Astrocyte of the cerebellum (primary cell): ENCODE results near the gene ARPP21.

Experiments
- DNase-seq: peaks from one replicate; pipeline ENCODE4 v3.0.0-alpha.2; 2011; ENCODE audit warnings: low read depth
- H3K4me3 ChIP-seq: 2 replicates; pipeline ENCODE4 v1.5.1; 2011; ENCODE audit warnings: mild to moderate bottlenecking, low read depth, low read length, moderate library complexity
- in situ Hi-C: cut with HindIII; loops from 2 replicates; pipeline ENCODE4 v1.10.0; 2017; ENCODE audit warnings: low sequenced_read_pairs
- TF ChIP-seq, protein P1 (sequence below): IDR thresholded peaks from 2 replicates; pipeline ENCODE4 v1.5.1; 2012; ENCODE audit warnings: low read length, low read depth, moderate library complexity, mild to moderate bottlenecking; ENCODE audit errors: missing control alignments

Gene ARPP21

GRCh38 chr3:35663471-35663870, 24.1 kb downstream of the ARPP21 start:
- TF ChIP-seq, protein P1, sequence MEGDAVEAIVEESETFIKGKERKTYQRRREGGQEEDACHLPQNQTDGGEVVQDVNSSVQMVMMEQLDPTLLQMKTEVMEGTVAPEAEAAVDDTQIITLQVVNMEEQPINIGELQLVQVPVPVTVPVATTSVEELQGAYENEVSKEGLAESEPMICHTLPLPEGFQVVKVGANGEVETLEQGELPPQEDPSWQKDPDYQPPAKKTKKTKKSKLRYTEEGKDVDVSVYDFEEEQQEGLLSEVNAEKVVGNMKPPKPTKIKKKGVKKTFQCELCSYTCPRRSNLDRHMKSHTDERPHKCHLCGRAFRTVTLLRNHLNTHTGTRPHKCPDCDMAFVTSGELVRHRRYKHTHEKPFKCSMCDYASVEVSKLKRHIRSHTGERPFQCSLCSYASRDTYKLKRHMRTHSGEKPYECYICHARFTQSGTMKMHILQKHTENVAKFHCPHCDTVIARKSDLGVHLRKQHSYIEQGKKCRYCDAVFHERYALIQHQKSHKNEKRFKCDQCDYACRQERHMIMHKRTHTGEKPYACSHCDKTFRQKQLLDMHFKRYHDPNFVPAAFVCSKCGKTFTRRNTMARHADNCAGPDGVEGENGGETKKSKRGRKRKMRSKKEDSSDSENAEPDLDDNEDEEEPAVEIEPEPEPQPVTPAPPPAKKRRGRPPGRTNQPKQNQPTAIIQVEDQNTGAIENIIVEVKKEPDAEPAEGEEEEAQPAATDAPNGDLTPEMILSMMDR: no peak
- in situ Hi-C loops: no loop called here
- DNase-seq: no peak
- no peak overlapping the region for H3K4me3 ChIP-seq

GRCh38 chr3:35664460-35664919, 25.2 kb downstream of the ARPP21 start:
- peak overlapping the region; percentile 10 for H3K4me3 ChIP-seq
- DNase-seq: peak; percentile 69
- in situ Hi-C loops: no loop called here

GRCh38 chr3:35665390-35666055, 26.2 kb downstream of the ARPP21 start:
- TF ChIP-seq, protein P1: no peak
- no peak for DNase-seq
- in situ Hi-C loops: no loop called here
- no peak overlapping the region for H3K4me3 ChIP-seq

More at GRCh38 chr3:35664460-35664919, 25.2 kb downstream of the ARPP21 start:
- TF ChIP-seq, protein P1: no peak

DNA sequence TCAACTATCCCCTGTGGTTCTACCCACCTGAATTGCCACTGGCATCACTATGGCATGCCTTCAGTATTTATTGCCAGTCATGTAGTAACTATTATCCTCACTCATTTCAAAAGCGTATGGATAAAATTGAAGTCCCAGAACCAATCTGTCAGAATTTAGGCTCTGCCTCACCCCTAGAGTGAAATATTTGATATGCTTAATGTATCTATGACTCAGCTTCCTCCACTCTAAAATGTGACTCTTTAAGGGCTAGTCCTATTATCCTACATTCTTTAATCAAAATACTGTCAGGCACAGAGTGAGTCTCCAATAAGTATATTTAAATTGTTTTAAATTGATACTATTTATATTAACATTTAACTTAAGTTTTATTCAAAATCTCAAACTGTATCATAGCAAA, 27.6 kb downstream of the ARPP21 start:
- no peak overlapping the region for H3K4me3 ChIP-seq
- in situ Hi-C loops: no loop called here
- DNase-seq: no peak
- TF ChIP-seq, protein P1: no peak

DNA sequence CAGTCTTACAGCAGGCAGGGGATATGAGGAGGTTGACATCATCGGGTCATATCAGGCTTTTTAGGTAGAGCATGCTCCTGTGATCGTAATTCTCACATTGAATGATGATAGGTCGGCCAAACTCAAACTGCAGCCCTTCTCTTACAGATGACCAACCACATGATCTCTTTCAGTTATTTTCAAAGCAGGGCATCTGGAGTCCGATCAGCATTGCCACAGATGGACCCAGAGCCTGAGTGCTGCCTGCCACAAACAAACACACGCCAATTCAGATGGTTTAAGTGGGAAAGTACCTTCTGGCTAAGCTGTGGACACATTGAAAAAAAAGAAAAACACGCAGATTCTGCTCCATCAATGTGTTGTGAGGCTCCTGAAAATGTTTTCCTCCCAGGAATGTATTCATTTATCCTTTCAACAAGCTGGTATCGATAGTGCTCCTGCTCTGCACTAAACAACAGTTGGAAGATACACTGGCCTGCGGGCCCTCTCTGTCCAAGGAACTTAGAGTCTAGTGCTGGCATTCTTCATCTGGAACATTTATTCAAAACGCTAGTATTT, 31.2 kb downstream of the ARPP21 start:
- TF ChIP-seq, protein P1: no peak
- in situ Hi-C loops: no loop called here
- no peak overlapping the region for H3K4me3 ChIP-seq
- DNase-seq: no peak

DNA sequence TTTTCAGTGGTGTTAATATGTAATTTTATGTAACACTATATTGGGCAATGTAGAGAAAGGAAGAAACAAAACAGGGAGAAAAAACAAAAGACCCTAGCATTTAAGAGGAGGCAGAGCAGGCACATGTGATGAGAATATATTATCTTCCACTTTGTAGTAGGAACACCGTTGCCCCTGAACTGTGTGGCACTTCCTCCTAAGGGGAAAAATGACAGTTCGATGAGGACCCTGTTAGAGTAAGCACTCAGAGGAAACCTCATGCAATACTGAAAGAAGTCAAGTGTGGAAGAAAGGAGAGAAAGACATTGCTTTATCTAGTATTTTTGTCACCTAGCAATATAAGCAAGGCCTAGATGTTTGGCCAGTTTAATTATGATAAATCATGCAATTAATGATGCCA, 32.2 kb downstream of the ARPP21 start:
- in situ Hi-C loops: no loop called here
- TF ChIP-seq, protein P1: no peak
- no peak for DNase-seq
- no peak overlapping the region for H3K4me3 ChIP-seq
